Liver (tissue), 9 donors: Measurements from ENCODE around the gene PKHD1. TPM values are rescaled to one million over a fixed set of nuclear protein-coding genes. Genes with fewer than 3 reads are reported as not detected.

ENCODE experiments used
- DNase-seq: peaks from one replicate; pipeline ENCODE4 v3.0.0-alpha.2; 2017; ENCODE audit warnings: low spot score
- H3K27ac ChIP-seq, 2 donors: one replicate each; pipeline ENCODE4 v1.7.0; 2013; ENCODE audit warnings: inconsistent platforms in 2 of 2, low read length in 2 of 2, control low read depth in 1 of 2, low read depth in 1 of 2, mild to moderate bottlenecking in 1 of 2
- H3K27me3 ChIP-seq, 4 donors: one replicate each; pipeline versions ENCODE4 v1.6.1 to v1.7.0; 2013; ENCODE audit warnings: low read length in 3 of 4, inconsistent platforms in 1 of 4, mild to moderate bottlenecking in 1 of 4, moderate library complexity in 1 of 4; ENCODE audit not compliant: control insufficient read depth in 4 of 4, insufficient read depth in 4 of 4
- H3K36me3 ChIP-seq, 4 donors: one replicate each; pipeline versions ENCODE4 v1.6.1 to v1.7.0; 2013; ENCODE audit warnings: low read length in 3 of 4, mild to moderate bottlenecking in 3 of 4, low read depth in 1 of 4, moderate library complexity in 1 of 4; ENCODE audit not compliant: control insufficient read depth in 4 of 4, insufficient read depth in 3 of 4
- H3K4me1 ChIP-seq, 4 donors: one replicate each; pipeline versions ENCODE4 v1.6.1 to v1.7.0; 2013; ENCODE audit warnings: low read length in 3 of 4, mild to moderate bottlenecking in 3 of 4, moderate library complexity in 1 of 4; ENCODE audit not compliant: control insufficient read depth in 4 of 4, insufficient read depth in 4 of 4
- H3K4me3 ChIP-seq, 3 donors: one replicate each; pipeline versions ENCODE4 v1.6.1 to v1.7.0; 2013; ENCODE audit warnings: low read length in 3 of 3, control low read depth in 1 of 3, low read depth in 1 of 3, mild to moderate bottlenecking in 1 of 3
- H3K9ac ChIP-seq, 2 donors: one replicate each; pipeline ENCODE4 v1.7.0; 2013; ENCODE audit warnings: low read length in 2 of 2, mild to moderate bottlenecking in 2 of 2, moderate library complexity in 2 of 2, control low read depth in 1 of 2, low read depth in 1 of 2
- H3K9me3 ChIP-seq, 4 donors: one replicate each; pipeline versions ENCODE4 v1.6.1 to v1.7.0; 2013; ENCODE audit warnings: low read length in 3 of 4; ENCODE audit not compliant: control insufficient read depth in 4 of 4
- ATF3 ChIP-seq: IDR thresholded peaks from 2 replicates; pipeline ENCODE4 v1.6.1; 2016; ENCODE audit warnings: antibody characterized with exemption
- CTCF ChIP-seq: fragments of 150-350 bp; IDR thresholded peaks from 2 replicates; pipeline ENCODE4 v1.5.1; 2017; ENCODE audit warnings: improper control_type of control experiment, low read depth, low read length; ENCODE audit not compliant: missing input control
- EGR1 ChIP-seq, 2 donors: IDR thresholded peaks; 2 replicates each; pipeline ENCODE4 v1.6.1; 2016 to 2018; ENCODE audit warnings: antibody characterized with exemption in 2 of 2, low read depth in 2 of 2
- FOXA1 ChIP-seq: IDR thresholded peaks from 2 replicates; pipeline ENCODE4 v1.6.1; 2016; ENCODE audit warnings: antibody characterized with exemption
- FOXA2 ChIP-seq: IDR thresholded peaks from 2 replicates; pipeline ENCODE4 v1.6.1; 2016; ENCODE audit warnings: antibody characterized with exemption
- GABPA ChIP-seq, 2 donors: IDR thresholded peaks in 1 of 2; conservative IDR thresholded peaks in 1 of 2; 2 replicates each; pipeline ENCODE4 v1.6.1; 2016; ENCODE audit warnings: antibody characterized with exemption in 2 of 2, mild to moderate bottlenecking in 1 of 2, moderate library complexity in 1 of 2
- HNF4A ChIP-seq, 2 donors: conservative IDR thresholded peaks; 2 replicates each; pipeline ENCODE4 v1.6.1; 2016; ENCODE audit warnings: antibody characterized with exemption in 2 of 2, mild to moderate bottlenecking in 2 of 2
- HNF4G ChIP-seq: IDR thresholded peaks from 2 replicates; pipeline ENCODE4 v1.6.1; 2016; ENCODE audit warnings: antibody characterized with exemption
- JUND ChIP-seq, 2 donors: IDR thresholded peaks; 2 replicates each; pipeline ENCODE4 v1.6.1; 2016; ENCODE audit warnings: antibody characterized with exemption in 2 of 2
- MAX ChIP-seq: IDR thresholded peaks from 2 replicates; pipeline ENCODE4 v1.6.1; 2016; ENCODE audit warnings: antibody characterized with exemption
- NR2F2 ChIP-seq: IDR thresholded peaks from 2 replicates; pipeline ENCODE4 v1.6.1; 2016; ENCODE audit warnings: antibody characterized with exemption
- RAD21 ChIP-seq, 2 donors: IDR thresholded peaks; 2 replicates each; pipeline ENCODE4 v1.6.1; 2016; ENCODE audit warnings: antibody characterized with exemption in 2 of 2, mild to moderate bottlenecking in 2 of 2
- REST ChIP-seq: IDR thresholded peaks from 2 replicates; pipeline ENCODE4 v1.6.1; 2016; ENCODE audit warnings: antibody characterized with exemption, mild to moderate bottlenecking
- RXRA ChIP-seq, 2 donors: IDR thresholded peaks; 2 replicates each; pipeline ENCODE4 v1.6.1; 2017 to 2018; ENCODE audit warnings: antibody characterized with exemption in 2 of 2, mild to moderate bottlenecking in 1 of 2
- SP1 ChIP-seq: IDR thresholded peaks from 2 replicates; pipeline ENCODE4 v1.6.1; 2018; ENCODE audit warnings: antibody characterized with exemption, mild to moderate bottlenecking
- TAF1 ChIP-seq: conservative IDR thresholded peaks from 2 replicates; pipeline ENCODE4 v1.6.1; 2016; ENCODE audit warnings: antibody characterized with exemption, mild to moderate bottlenecking
- YY1 ChIP-seq: IDR thresholded peaks from 2 replicates; pipeline ENCODE4 v1.6.1; 2016; ENCODE audit warnings: antibody characterized with exemption, mild to moderate bottlenecking
- ZBTB33 ChIP-seq: IDR thresholded peaks from 2 replicates; pipeline ENCODE4 v1.6.1; 2016; ENCODE audit warnings: antibody characterized with exemption
- WGBS: extraction: QIAGEN DNeasy Blood & Tissue Kit; methylation state at CpG from one replicate; pipeline ENCODE4 v1.1.7; 2013; 5-methylcytosine and 5-hydroxymethylcytosine counted together
- polyA plus RNA-seq, 2 donors: library from polyadenylated mRNA; stranded (reverse) in 1 of 2; unstranded in 1 of 2; fragments of 200-250 nt in 1 of 2; fragments of >200 nt in 1 of 2; fragmentation: Nextera tagmentation in 1 of 2; extraction: Ambion mirVana in 1 of 2; gene quantifications; one replicate each; pipeline versions ENCODE4 v1.2.1 to v1.2.3, GENCODE V29; 2013 to 2015
- total RNA-seq, 2 donors: library from RNA; depleted of rRNA; stranded (reverse); fragments of >200 nt; gene quantifications; one replicate each; pipeline ENCODE4 v1.2.3, GENCODE V29; 2014
- donor health status: healthy.
- donor health status: healthy.
- donor health status: healthy.
- donor health status: healthy.
- donor health status: healthy.

Gene PKHD1
- total and polyA plus RNA-seq, 4 donors, result 0.45 to 10.6 (median 3.2) TPM

GRCh38 chr6:51740658-51741057, 346.8 kb downstream of the PKHD1 start:
- no peaks in the 10 kb centered on the region for H3K27me3 ChIP-seq
- WGBS, result 92% methylated on average over 2 of the region's 2 CpGs
- no peak for DNase-seq
- TF ChIP-seq EGR1 (IDR thresholded peaks at IDR 0.05; ENCODE audit: low read depth in 2 of 2) (no peak), NR2F2 (no peak), SP1 (no peak), HNF4G (no peak), MAX (no peak), YY1 (no peak), ATF3 (no peak), CTCF (no peak), FOXA2 (no peak), FOXA1 (no peak), ZBTB33 (no peak), HNF4A (conservative IDR thresholded peaks at IDR 0.05) (no peak)
- H3K4me1 ChIP-seq, result peaks cover 3 to 25% (median 14%) of the 10 kb centered on the region in 4 donors
- no peak overlapping the region for H3K27ac ChIP-seq
- no peaks in the 10 kb centered on the region for H3K36me3 ChIP-seq
- no peak overlapping the region for H3K9ac ChIP-seq
- H3K9me3 ChIP-seq, result no peaks in the 10 kb centered on the region
- no peak overlapping the region for H3K4me3 ChIP-seq

GRCh38 chr6:51738614-51739013, 348.8 kb downstream of the PKHD1 start:
- Histone ChIP-seq H3K9ac (peak overlapping the region in 1 of 2 donors; percentile 63), H3K27me3 (no peaks in the 10 kb centered on the region), H3K4me3 (peak overlapping the region in 1 of 3 donors; percentile 42), H3K9me3 (no peaks in the 10 kb centered on the region), H3K4me1 (peaks cover 3 to 20% (median 11%) of the 10 kb centered on the region in 4 donors), H3K27ac (peak overlapping the region; percentile 76 to 79), H3K36me3 (no peaks in the 10 kb centered on the region)
- 31% methylated on average over 1 of the region's 1 CpG for WGBS
- peak; percentile 79 for TF ChIP-seq TAF1
- peak; percentile 18 to 53 for TF ChIP-seq RAD21 (IDR thresholded peaks at IDR 0.05)
- no peak for TF ChIP-seq CTCF
- peak; percentile 74 for TF ChIP-seq YY1
- peak; percentile 23 to 25 for TF ChIP-seq RXRA (IDR thresholded peaks at IDR 0.05)
- TF ChIP-seq REST, result peak; percentile 46
- TF ChIP-seq FOXA2, result no peak
- no peak for TF ChIP-seq FOXA1
- no peak for TF ChIP-seq MAX
- TF ChIP-seq EGR1 (IDR thresholded peaks at IDR 0.05; ENCODE audit: low read depth in 2 of 2), result no peak
- TF ChIP-seq ZBTB33, result no peak
- TF ChIP-seq GABPA (IDR thresholded peaks at IDR 0.05 in 1 of 2, conservative IDR thresholded peaks at IDR 0.05 in 1 of 2), result no peak
- TF ChIP-seq SP1, result peak; percentile 61
- TF ChIP-seq ATF3, result no peak
- TF ChIP-seq JUND (IDR thresholded peaks at IDR 0.05), result no peak
- peak; percentile 48 to 64 for TF ChIP-seq HNF4A (conservative IDR thresholded peaks at IDR 0.05)
- no peak for TF ChIP-seq NR2F2
- TF ChIP-seq HNF4G, result no peak
- no peak for DNase-seq
